Activated naive CD8-positive, alpha-beta T cell treated with anti-CD3 and anti-CD28 coated beads for 36 hours (primary cell): Measurements from ENCODE around the gene SLC7A8. TPM values are rescaled to one million over a fixed set of nuclear protein-coding genes. Genes with fewer than 3 reads are reported as not detected.

Source experiments
- DNase-seq: peaks from one replicate; pipeline ENCODE4 v3.0.0; 2021
- H3K27ac Mint-ChIP-seq: one replicate; pipeline ENCODE4 v1.8.0; 2022; ENCODE audit warnings: mild to moderate bottlenecking, moderate library complexity, mixed read lengths
- H3K27me3 Mint-ChIP-seq: one replicate; pipeline ENCODE4 v1.8.0; 2022; ENCODE audit warnings: mild to moderate bottlenecking, mixed read lengths
- H3K36me3 Mint-ChIP-seq: one replicate; pipeline ENCODE4 v1.8.0; 2021; ENCODE audit warnings: mild to moderate bottlenecking, mixed read lengths
- H3K4me1 Mint-ChIP-seq: one replicate; pipeline ENCODE4 v1.8.0; 2021; ENCODE audit warnings: mixed read lengths
- H3K4me3 Mint-ChIP-seq: one replicate; pipeline ENCODE4 v1.8.0; 2022; ENCODE audit warnings: mild to moderate bottlenecking, moderate library complexity, mixed read lengths
- H3K9me3 Mint-ChIP-seq: one replicate; pipeline ENCODE4 v1.8.0; 2022; ENCODE audit warnings: mixed read lengths
- total RNA-seq, 2 experiments: library from RNA; stranded (reverse); gene quantifications; one replicate each; pipeline ENCODE4 v1.2.3, GENCODE V29; 2021

The SLC7A8 gene
- total RNA-seq, 2 experiments from 2014 or later = 2.5 to 2.8 TPM

GRCh38 chr14:23172096-23172495 is 11.4 kb downstream of the SLC7A8 start:
- Mint-ChIP-seq H3K4me3 (no peak overlapping the region), H3K27me3 (no peaks in the 10 kb centered on the region), H3K36me3 (no peaks in the 10 kb centered on the region), H3K4me1 (peaks cover 14% of the 10 kb centered on the region), H3K27ac (no peak overlapping the region), H3K9me3 (no peaks in the 10 kb centered on the region)
- DNase-seq = no peak

DNA sequence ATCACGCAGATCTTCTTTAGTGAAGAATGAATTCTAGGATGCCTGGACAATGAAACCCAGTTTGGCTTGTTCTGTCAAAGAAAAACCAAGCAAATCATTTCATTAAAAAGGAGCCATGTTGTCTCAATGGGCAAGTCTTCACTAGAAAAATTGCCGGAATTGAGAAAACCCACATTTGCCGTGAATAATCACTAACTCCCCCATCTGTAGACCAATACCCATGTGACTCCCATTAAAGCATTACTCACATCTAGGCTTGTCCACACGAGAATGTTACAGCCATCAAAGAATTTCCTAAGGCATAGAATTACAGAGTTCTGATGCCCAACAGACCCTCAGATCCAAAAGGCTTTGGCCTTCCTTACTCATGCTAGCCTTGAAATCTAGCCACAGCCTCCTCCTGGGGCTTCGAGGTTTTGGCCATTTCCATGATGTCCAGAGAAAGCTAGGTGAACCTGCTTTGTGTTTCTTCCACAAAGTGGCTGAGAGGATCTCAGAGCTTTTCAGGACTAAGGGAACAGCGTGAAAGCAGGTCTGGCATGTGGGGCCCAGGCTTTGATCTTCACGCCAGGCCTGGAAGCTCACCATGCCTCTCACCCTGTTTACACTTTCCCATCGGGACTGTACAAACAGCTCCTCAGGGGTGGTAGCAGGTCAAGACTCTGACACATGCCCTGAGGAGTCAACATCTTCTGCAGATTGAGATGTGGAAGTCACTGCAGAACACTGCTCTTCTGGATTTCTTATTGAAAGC is 12.1 kb downstream of the SLC7A8 start:
- no peaks in the 10 kb centered on the region for H3K27me3 Mint-ChIP-seq
- no peak overlapping the region for H3K27ac Mint-ChIP-seq
- H3K9me3 Mint-ChIP-seq = no peaks in the 10 kb centered on the region
- peaks cover 14% of the 10 kb centered on the region for H3K4me1 Mint-ChIP-seq
- no peak overlapping the region for H3K4me3 Mint-ChIP-seq
- no peak for DNase-seq
- no peaks in the 10 kb centered on the region for H3K36me3 Mint-ChIP-seq

GRCh38 chr14:23169622-23170021 is 13.8 kb downstream of the SLC7A8 start:
- Mint-ChIP-seq H3K4me1 (peaks cover 14% of the 10 kb centered on the region), H3K9me3 (no peaks in the 10 kb centered on the region), H3K4me3 (no peak overlapping the region), H3K27ac (no peak overlapping the region), H3K36me3 (no peaks in the 10 kb centered on the region), H3K27me3 (no peaks in the 10 kb centered on the region)
- no peak for DNase-seq

- Mint-ChIP-seq H3K4me3 (no peak overlapping the region), H3K27me3 (no peaks in the 10 kb centered on the region), H3K36me3 (no peaks in the 10 kb centered on the region), H3K4me1 (peaks cover 9% of the 10 kb centered on the region), H3K9me3 (no peaks in the 10 kb centered on the region), H3K27ac (no peak overlapping the region)
- DNase-seq = no peak
Observed at GRCh38 chr14:23168246-23168645, 15.2 kb downstream of the SLC7A8 start.

DNA sequence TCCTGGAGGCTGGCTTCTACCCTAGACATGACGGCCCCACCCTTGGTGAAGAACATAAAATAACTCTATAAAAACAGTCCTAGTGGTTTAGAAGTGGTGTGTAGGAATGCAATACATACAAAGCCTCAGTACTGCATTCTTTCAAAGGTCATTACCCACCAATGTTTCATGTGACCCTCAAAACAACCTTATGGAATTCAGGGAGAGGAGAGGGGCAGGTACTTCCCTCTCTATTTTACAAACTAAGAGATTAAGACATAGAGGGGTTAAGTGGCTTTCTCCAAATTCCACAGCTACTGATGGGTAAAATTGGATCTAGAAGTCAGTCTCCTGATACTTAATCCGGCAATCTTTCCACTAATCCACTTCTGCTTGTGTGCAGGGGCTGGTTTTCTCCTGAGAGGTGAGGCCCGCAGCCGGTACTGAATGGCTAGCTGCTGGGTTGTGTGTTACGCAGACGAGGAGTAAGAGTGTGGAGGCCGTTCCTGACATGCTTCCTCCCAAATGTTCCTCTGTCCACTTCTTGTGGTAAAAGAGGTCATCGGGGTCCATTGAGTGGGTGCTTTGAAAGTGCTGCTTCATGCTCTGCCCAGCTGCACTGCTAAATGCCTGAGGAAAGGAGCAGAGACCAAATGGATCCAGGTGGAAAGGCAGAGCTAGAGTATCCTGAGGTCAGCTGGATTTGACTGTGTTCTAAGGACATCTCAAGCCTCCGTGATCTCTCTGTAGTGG is 16.2 kb downstream of the SLC7A8 start:
- no peak overlapping the region for H3K4me3 Mint-ChIP-seq
- DNase-seq = no peak
- no peaks in the 10 kb centered on the region for H3K27me3 Mint-ChIP-seq
- peaks cover 4% of the 10 kb centered on the region for H3K4me1 Mint-ChIP-seq
- H3K36me3 Mint-ChIP-seq = no peaks in the 10 kb centered on the region
- no peaks in the 10 kb centered on the region for H3K9me3 Mint-ChIP-seq
- H3K27ac Mint-ChIP-seq = no peak overlapping the region

GRCh38 chr14:23164949-23165348 is 18.5 kb downstream of the SLC7A8 start:
- Mint-ChIP-seq H3K27me3 (no peaks in the 10 kb centered on the region), H3K9me3 (no peaks in the 10 kb centered on the region), H3K36me3 (no peaks in the 10 kb centered on the region), H3K4me3 (no peak overlapping the region), H3K27ac (no peak overlapping the region), H3K4me1 (peaks cover 6% of the 10 kb centered on the region)
- no peak for DNase-seq

DNA sequence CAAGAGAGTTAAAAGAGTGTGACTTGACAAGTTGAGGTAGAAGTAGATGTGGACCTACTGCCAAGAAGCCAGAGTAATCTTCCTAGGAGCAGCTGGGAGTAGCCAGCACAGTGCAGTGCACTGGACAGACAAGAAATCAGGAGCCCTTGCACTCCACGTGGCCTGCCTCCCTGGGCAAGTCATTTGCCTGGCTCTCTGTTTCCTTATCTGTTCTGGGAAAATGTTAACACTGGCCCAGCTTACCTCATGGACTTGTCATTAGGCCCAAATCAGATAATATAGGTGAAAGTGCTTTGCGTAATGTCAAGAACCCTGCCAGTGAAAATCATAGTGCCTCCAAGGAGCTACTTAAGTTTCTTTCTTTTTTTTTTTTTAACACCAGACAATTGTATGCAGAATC is 19.2 kb downstream of the SLC7A8 start:
- DNase-seq = no peak
- no peak overlapping the region for H3K4me3 Mint-ChIP-seq
- no peaks in the 10 kb centered on the region for H3K9me3 Mint-ChIP-seq
- H3K27ac Mint-ChIP-seq = no peak overlapping the region
- no peaks in the 10 kb centered on the region for H3K36me3 Mint-ChIP-seq
- no peaks in the 10 kb centered on the region for H3K27me3 Mint-ChIP-seq
- peaks cover 6% of the 10 kb centered on the region for H3K4me1 Mint-ChIP-seq

DNA sequence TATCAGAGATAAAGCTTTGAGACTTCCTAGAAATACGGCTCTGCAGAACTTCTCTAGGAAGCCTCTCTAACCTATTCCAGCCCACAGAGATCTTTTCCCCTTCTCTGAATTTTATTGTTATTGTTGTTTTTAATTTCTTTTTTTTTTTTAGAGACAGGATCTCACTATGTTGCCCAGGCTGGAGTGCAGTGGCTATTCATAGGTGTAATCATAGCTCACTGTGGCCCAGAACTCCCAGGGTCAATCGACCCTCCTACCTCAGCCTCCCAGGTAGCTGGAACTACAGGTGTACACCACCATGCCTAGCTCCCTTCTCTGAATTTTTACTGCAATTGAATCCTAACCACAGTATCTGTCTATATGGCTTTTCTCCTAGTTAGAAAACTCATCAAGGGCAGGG is 19.6 kb downstream of the SLC7A8 start:
- H3K4me3 Mint-ChIP-seq = no peak overlapping the region

DNA sequence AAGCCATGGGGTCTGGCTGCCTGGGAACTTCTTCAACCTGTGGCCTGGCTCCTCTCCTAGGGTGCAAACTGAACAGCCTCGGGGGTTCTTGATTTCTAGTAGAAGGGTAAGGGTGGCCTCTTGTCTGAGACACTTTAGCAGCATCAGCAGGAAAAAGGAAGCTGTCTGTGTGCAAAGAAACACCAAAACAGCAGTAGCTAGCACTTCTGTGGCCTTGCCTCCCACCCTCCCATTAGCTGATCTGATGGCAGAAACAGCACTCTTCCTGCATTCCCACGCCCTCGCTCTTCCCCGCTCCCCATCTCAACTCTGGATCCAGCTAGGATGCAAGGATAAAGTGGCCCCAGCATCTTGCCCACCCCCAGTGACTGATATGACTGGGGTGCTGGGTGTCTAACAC is 20.7 kb downstream of the SLC7A8 start:
- Mint-ChIP-seq H3K27me3 (no peaks in the 10 kb centered on the region), H3K36me3 (no peaks in the 10 kb centered on the region), H3K27ac (no peak overlapping the region), H3K9me3 (no peaks in the 10 kb centered on the region), H3K4me1 (peaks cover 6% of the 10 kb centered on the region), H3K4me3 (no peak overlapping the region)
- no peak for DNase-seq

More for the DNA sequence above, 19.6 kb downstream of the SLC7A8 start:
- no peaks in the 10 kb centered on the region for H3K36me3 Mint-ChIP-seq
- no peaks in the 10 kb centered on the region for H3K27me3 Mint-ChIP-seq
- H3K9me3 Mint-ChIP-seq = no peaks in the 10 kb centered on the region
- no peak for DNase-seq
- H3K27ac Mint-ChIP-seq = no peak overlapping the region
- H3K4me1 Mint-ChIP-seq = peaks cover 6% of the 10 kb centered on the region

- H3K36me3 Mint-ChIP-seq = no peaks in the 10 kb centered on the region
- no peak overlapping the region for H3K4me3 Mint-ChIP-seq
- no peak for DNase-seq
- no peaks in the 10 kb centered on the region for H3K9me3 Mint-ChIP-seq
- no peaks in the 10 kb centered on the region for H3K27me3 Mint-ChIP-seq
- peaks cover 6% of the 10 kb centered on the region for H3K4me1 Mint-ChIP-seq
- no peak overlapping the region for H3K27ac Mint-ChIP-seq
Observed at GRCh38 chr14:23162005-23162404, 21.5 kb downstream of the SLC7A8 start.

DNA sequence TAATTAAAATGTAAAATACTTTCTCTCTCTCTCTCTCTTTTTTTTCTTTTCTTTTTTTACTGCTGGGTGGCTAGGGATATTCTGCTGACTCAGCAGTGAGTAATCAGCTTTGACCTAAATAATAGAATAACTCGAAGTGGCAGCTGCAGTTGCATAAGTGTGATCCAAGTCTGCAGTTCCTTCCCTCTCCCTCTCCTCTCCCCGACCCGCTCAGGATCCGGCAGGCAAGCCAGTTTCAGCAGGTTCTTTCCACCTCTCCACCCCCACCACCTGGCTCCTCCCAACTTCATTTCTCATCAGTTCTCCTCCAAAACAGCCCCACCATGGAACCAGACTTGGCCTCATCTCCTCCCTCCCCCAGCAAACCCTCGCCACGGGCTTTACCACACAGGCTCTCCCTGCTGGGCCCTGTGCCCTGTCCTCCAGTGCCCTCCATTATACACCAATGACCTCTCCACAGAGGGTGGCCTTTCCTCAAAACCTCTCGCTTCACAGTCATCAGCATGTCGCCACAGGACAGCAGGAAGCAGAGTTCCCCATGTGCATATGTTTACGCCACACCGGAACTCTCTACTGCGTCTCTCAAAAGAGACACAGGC is 22.4 kb downstream of the SLC7A8 start:
- Mint-ChIP-seq H3K36me3 (no peaks in the 10 kb centered on the region), H3K27ac (no peak overlapping the region), H3K9me3 (no peaks in the 10 kb centered on the region)

GRCh38 chr14:23159532-23159931 is 23.9 kb downstream of the SLC7A8 start:
- Mint-ChIP-seq H3K4me1 (peaks cover 12% of the 10 kb centered on the region), H3K27me3 (no peaks in the 10 kb centered on the region), H3K27ac (no peak overlapping the region), H3K9me3 (no peaks in the 10 kb centered on the region), H3K4me3 (no peak overlapping the region), H3K36me3 (no peaks in the 10 kb centered on the region)
- no peak for DNase-seq

More for the DNA sequence above, 22.4 kb downstream of the SLC7A8 start:
- DNase-seq = no peak
- Mint-ChIP-seq H3K4me1 (peaks cover 6% of the 10 kb centered on the region), H3K4me3 (no peak overlapping the region), H3K27me3 (no peaks in the 10 kb centered on the region)

- no peak for DNase-seq
- no peaks in the 10 kb centered on the region for H3K36me3 Mint-ChIP-seq
- H3K9me3 Mint-ChIP-seq = no peaks in the 10 kb centered on the region
- peaks cover 15% of the 10 kb centered on the region for H3K4me1 Mint-ChIP-seq
- H3K27ac Mint-ChIP-seq = no peak overlapping the region
- H3K4me3 Mint-ChIP-seq = no peak overlapping the region
- no peaks in the 10 kb centered on the region for H3K27me3 Mint-ChIP-seq
Observed at GRCh38 chr14:23158779-23159178, 24.7 kb downstream of the SLC7A8 start.

GRCh38 chr14:23154964-23155587 is 28.4 kb downstream of the SLC7A8 start:
- no peak overlapping the region for H3K27ac Mint-ChIP-seq
- no peaks in the 10 kb centered on the region for H3K9me3 Mint-ChIP-seq
- peaks cover 11% of the 10 kb centered on the region for H3K4me1 Mint-ChIP-seq
- H3K36me3 Mint-ChIP-seq = no peaks in the 10 kb centered on the region
- no peak for DNase-seq
- no peak overlapping the region for H3K4me3 Mint-ChIP-seq
- H3K27me3 Mint-ChIP-seq = peaks cover 2% of the 10 kb centered on the region
